ENCODE results near the gene LTB. TPM values are rescaled to one million over a fixed set of nuclear protein-coding genes. Genes with fewer than 3 reads are reported as not detected.
"Not testable (repeated sequence)": the region's sequence is repeated elsewhere in the genome, so short reads cannot be mapped to it uniquely, and the experiment has no call there.

LTB gene
- total RNA-seq, 2 donors from 2014 or later, result 269 to 395 TPM

- peak overlapping the region; percentile 67 for H3K27ac Mint-ChIP-seq
- H3K36me3 Mint-ChIP-seq (ENCODE audit: low read depth), result peaks cover 23% of the 10 kb centered on the region
- no peaks in the 10 kb centered on the region for H3K9me3 Mint-ChIP-seq
- peak overlapping the region; percentile 56 for H3K4me3 Mint-ChIP-seq
- H3K27me3 Mint-ChIP-seq, result no peaks in the 10 kb centered on the region
- peaks cover 20% of the 10 kb centered on the region for H3K4me1 Mint-ChIP-seq
- no peak for ATAC-seq (replicated peaks)
Measured at GRCh38 chr6:31617010-31617409, 34.8 kb upstream of the LTB start.

DNA sequence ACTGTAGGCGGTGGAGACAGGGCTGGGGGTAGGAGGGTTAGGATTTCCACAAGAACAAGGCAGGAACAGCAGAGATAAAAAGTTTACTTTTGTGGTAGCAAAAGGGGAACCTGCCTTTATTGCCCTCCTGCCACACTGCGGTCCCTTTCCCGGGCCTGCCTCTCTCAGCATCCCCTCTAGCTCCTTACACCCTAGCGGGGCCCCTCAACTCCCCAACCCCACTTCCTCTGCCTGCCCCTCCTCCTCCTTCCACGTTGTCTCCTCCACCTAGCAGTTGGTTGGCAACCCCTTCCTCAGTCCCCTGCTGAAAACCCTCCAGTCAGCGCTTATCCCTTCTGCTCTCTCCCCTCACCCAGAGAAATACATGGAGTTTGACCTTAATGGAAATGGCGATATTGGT, 33.5 kb upstream of the LTB start:
- H3K4me3 Mint-ChIP-seq, result peak overlapping the region; percentile 56
- no peak for ATAC-seq (replicated peaks)

GRCh38 chr6:31614684-31615578, 32.7 kb upstream of the LTB start, which contains the start of gene AIF1:
TSS of gene AIF1 (plus strand) at chr6:31615234. CDS start at chr6:31615330, 96 bp downstream.
- Mint-ChIP-seq H3K4me1 (peaks cover 15% of the 10 kb centered on the region), H3K4me3 (peak within 1 kb of the TSS; percentile 56), H3K27ac (peak within 1 kb of the TSS; percentile 67), H3K36me3 (ENCODE audit: low read depth) (peaks cover 5% of the 10 kb centered on the region), H3K9me3 (no peaks in the 10 kb centered on the region), H3K27me3 (no peaks in the 10 kb centered on the region)
- ATAC-seq (replicated peaks), result no peak

More for the DNA sequence above, 33.5 kb upstream of the LTB start:
- peak overlapping the region; percentile 67 for H3K27ac Mint-ChIP-seq
- H3K9me3 Mint-ChIP-seq, result no peaks in the 10 kb centered on the region
- peaks cover 15% of the 10 kb centered on the region for H3K4me1 Mint-ChIP-seq
- H3K27me3 Mint-ChIP-seq, result no peaks in the 10 kb centered on the region
- H3K36me3 Mint-ChIP-seq (ENCODE audit: low read depth), result peaks cover 10% of the 10 kb centered on the region

DNA sequence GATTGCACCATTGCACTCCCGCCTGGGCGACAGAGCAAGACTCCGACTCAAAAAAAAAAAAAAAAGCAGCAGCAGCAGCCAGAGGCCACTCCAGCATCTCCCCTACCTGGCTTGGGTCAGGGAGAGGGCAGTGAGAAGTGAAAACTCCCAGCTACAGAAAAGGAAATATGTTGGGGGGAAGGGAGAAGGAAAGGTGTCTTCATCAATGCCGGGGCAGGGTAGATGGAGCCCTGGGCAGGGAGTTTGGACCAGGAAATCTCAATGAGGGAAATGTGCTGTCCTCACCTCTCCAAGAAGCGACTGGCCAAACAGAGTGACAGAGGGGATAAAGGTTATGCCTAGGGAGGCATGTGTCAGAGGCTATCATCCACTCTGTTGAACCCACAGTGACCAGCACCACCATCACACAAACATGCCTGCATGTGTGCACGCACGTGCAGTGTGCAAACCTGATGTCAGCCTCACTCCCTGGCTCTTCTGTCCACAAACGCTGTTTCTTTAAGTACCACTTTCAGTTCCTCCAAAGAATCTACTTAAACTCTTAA, 31.9 kb upstream of the LTB start:
- H3K4me1 Mint-ChIP-seq, result peaks cover 11% of the 10 kb centered on the region
- H3K36me3 Mint-ChIP-seq (ENCODE audit: low read depth), result no peaks in the 10 kb centered on the region
- ATAC-seq (replicated peaks), result no peak
- no peak overlapping the region for H3K4me3 Mint-ChIP-seq
- no peak overlapping the region for H3K27ac Mint-ChIP-seq
- no peaks in the 10 kb centered on the region for H3K27me3 Mint-ChIP-seq
- H3K9me3 Mint-ChIP-seq, result no peaks in the 10 kb centered on the region

- Mint-ChIP-seq H3K4me1 (peaks cover 3% of the 10 kb centered on the region), H3K36me3 (ENCODE audit: low read depth) (no peaks in the 10 kb centered on the region)
Measured at GRCh38 chr6:31610968-31611367, 28.7 kb upstream of the LTB start.

GRCh38 chr6:31609519-31610406, 27.5 kb upstream of the LTB start:
- Mint-ChIP-seq H3K9me3 (no peaks in the 10 kb centered on the region), H3K4me3 (no peak overlapping the region), H3K4me1 (no peaks in the 10 kb centered on the region), H3K36me3 (ENCODE audit: low read depth) (no peaks in the 10 kb centered on the region), H3K27ac (no peak overlapping the region), H3K27me3 (no peaks in the 10 kb centered on the region)
- ATAC-seq (replicated peaks), result no peak

More at GRCh38 chr6:31610968-31611367, 28.7 kb upstream of the LTB start:
- Mint-ChIP-seq H3K9me3 (no peaks in the 10 kb centered on the region), H3K4me3 (no peak overlapping the region), H3K27ac (no peak overlapping the region), H3K27me3 (no peaks in the 10 kb centered on the region)
- ATAC-seq (replicated peaks), result no peak

GRCh38 chr6:31607317-31607716, 25.1 kb upstream of the LTB start:
- H3K27ac Mint-ChIP-seq, result no peak overlapping the region
- H3K27me3 Mint-ChIP-seq, result no peaks in the 10 kb centered on the region
- H3K36me3 Mint-ChIP-seq (ENCODE audit: low read depth), result no peaks in the 10 kb centered on the region
- no peaks in the 10 kb centered on the region for H3K4me1 Mint-ChIP-seq
- no peaks in the 10 kb centered on the region for H3K9me3 Mint-ChIP-seq
- no peak overlapping the region for H3K4me3 Mint-ChIP-seq
- no peak for ATAC-seq (replicated peaks)

DNA sequence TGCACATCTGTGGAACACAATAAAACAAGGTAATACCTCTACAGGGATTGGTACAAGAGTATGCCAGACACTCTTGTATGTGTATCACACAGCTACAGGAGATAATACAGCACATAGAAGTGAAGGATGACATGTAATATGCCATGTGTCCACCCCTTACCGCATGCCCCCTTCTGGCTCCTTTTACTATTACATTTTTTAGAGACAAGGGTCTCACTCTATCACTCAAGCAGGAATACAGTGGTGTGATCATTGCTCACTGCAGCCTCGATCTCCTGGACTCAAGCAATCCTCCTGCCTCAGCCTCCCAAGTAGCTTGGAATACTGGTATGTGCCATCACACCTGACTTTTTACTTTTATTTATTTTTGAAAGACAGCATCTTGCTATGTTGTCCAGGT, 14.8 kb upstream of the LTB start:
- H3K27ac Mint-ChIP-seq, result peak overlapping the region; percentile 48
- peaks cover 20% of the 10 kb centered on the region for H3K4me1 Mint-ChIP-seq
- ATAC-seq (replicated peaks), result peak; percentile 68
- no peaks in the 10 kb centered on the region for H3K27me3 Mint-ChIP-seq
- no peaks in the 10 kb centered on the region for H3K36me3 Mint-ChIP-seq (ENCODE audit: low read depth)
- H3K9me3 Mint-ChIP-seq, result no peaks in the 10 kb centered on the region
- H3K4me3 Mint-ChIP-seq, result peak overlapping the region; percentile 42

DNA sequence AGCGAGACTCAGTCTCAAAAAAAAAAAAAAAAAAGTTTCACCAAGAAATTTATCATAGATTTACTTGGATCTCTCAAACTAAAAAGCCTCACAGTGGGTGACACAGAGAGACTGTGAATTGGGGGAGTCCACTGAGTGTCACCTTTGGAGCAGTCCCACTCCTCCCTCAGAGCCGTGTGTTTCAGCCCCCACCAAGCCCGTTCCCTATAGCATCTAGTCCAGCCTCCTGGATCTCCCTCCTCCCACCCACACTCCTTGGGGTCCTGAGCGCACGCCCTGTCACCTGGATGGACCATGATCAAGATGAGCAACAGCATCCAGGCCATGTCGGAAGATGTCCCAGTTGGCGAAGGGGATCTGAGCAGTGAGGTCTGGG, 10.2 kb upstream of the LTB start:
- Mint-ChIP-seq H3K9me3 (no peaks in the 10 kb centered on the region), H3K36me3 (ENCODE audit: low read depth) (no peaks in the 10 kb centered on the region), H3K4me1 (peaks cover 26% of the 10 kb centered on the region), H3K27ac (peak overlapping the region; percentile 78), H3K4me3 (peak overlapping the region; percentile 68), H3K27me3 (no peaks in the 10 kb centered on the region)
- peak; percentile 1 for ATAC-seq (replicated peaks)

- H3K27ac Mint-ChIP-seq; ATAC-seq (replicated peaks); H3K9me3 Mint-ChIP-seq; H3K4me3 Mint-ChIP-seq; H3K27me3 Mint-ChIP-seq; H3K36me3 Mint-ChIP-seq (ENCODE audit: low read depth): not testable (repeated sequence)
- H3K4me1 Mint-ChIP-seq, result peaks cover 31% of the 10 kb centered on the region
Measured at GRCh38 chr6:31590691-31591090, 8.5 kb upstream of the LTB start.

- H3K4me3 Mint-ChIP-seq, result peak overlapping the region; percentile 82
- H3K4me1 Mint-ChIP-seq, result peaks cover 34% of the 10 kb centered on the region
- peak overlapping the region; percentile 53 for H3K27ac Mint-ChIP-seq
- no peaks in the 10 kb centered on the region for H3K27me3 Mint-ChIP-seq
- no peak for ATAC-seq (replicated peaks)
- no peaks in the 10 kb centered on the region for H3K9me3 Mint-ChIP-seq
- no peaks in the 10 kb centered on the region for H3K36me3 Mint-ChIP-seq (ENCODE audit: low read depth)
Measured at GRCh38 chr6:31588871-31589650, 6.8 kb upstream of the LTB start.

- H3K27me3 Mint-ChIP-seq, result no peaks in the 10 kb centered on the region
- H3K27ac Mint-ChIP-seq, result peak overlapping the region; percentile 78
- H3K4me3 Mint-ChIP-seq, result peak overlapping the region; percentile 82
- peaks cover 35% of the 10 kb centered on the region for H3K4me1 Mint-ChIP-seq
- no peaks in the 10 kb centered on the region for H3K9me3 Mint-ChIP-seq
- H3K36me3 Mint-ChIP-seq (ENCODE audit: low read depth), result peaks cover 2% of the 10 kb centered on the region
- peak; percentile 57 for ATAC-seq (replicated peaks)
Measured at GRCh38 chr6:31587791-31588777, 5.9 kb upstream of the LTB start.
